K562 (cell line): ENCODE measurements around the gene RNF39. TPM values are rescaled to one million over a fixed set of nuclear protein-coding genes. Genes with fewer than 3 reads are reported as not detected.

Experiments used
- ATAC-seq: fragments of 200-7000 bp; cut with Tn5 transposase; 3 replicates; pipeline ENCODE4 v1.9.1; 2020; ENCODE audit warnings: moderate library complexity
- BruUV-seq: library from RNA; stranded (reverse); fragments of 400-500 nt; replicated peaks from 2 replicates; lab custom pipeline; 2021; lab: Mats Ljungman, UMichigan
- CTCF ChIA-PET: fragments of 300-600 bp; formaldehyde crosslinking; extraction: SDS; loops from one replicate; lab custom pipeline; 2021; ENCODE audit warnings: low intra/inter-chr PET ratio; lab: Yijun Ruan, JAX
- POLR2A ChIA-PET: fragments of 300-600, 350-650 bp; sonication (Branson Sonifier 250); formaldehyde crosslinking; extraction: SDS; loops from one replicate; lab custom pipeline; 2021; ENCODE audit warnings: antibody characterized with exemption, inconsistent platforms; lab: Yijun Ruan, JAX
- DNase-seq, 4 experiments: peaks; one replicate each; pipeline versions ENCODE4 v3.0.0 to v3.0.0-alpha.2; 2011 to 2018; ENCODE audit warnings: low spot score in 3 of 4, mixed read lengths in 3 of 4; ENCODE audit errors: extremely low read depth in 1 of 4
- FAIRE-seq: peaks from 2 replicates; lab custom pipeline; 2011; peaks lifted over from hg19 to GRCh38; lab: Jason Lieb, UNC
- H2AFZ ChIP-seq: 2 replicates; pipeline ENCODE4 v1.6.0; 2011; ENCODE audit warnings: low read depth, low read length, control low read depth, inconsistent platforms
- H3K27ac ChIP-seq: fragments of 200-600 bp; 3 replicates; pipeline ENCODE4 v1.8.0; 2011; ENCODE audit warnings: low read depth, mild to moderate bottlenecking, control low read depth, inconsistent platforms, low read length, moderate library complexity, mixed read lengths; ENCODE audit errors: extremely low read depth
- H3K27me3 ChIP-seq, 2 experiments: fragments of 300-600 bp in 1 of 2; 2 replicates in 1 of 2; 3 replicates in 1 of 2; pipeline versions ENCODE4 v1.6.0 to v1.8.0; 2011; ENCODE audit warnings: inconsistent platforms in 2 of 2, low read length in 2 of 2, mild to moderate bottlenecking in 1 of 2, mixed read lengths in 1 of 2, moderate library complexity in 1 of 2; ENCODE audit not compliant: control insufficient read depth in 2 of 2, insufficient read depth in 2 of 2
- H3K36me3 ChIP-seq: fragments of 300-600 bp; 3 replicates; pipeline ENCODE4 v1.8.0; 2011; ENCODE audit warnings: mild to moderate bottlenecking, low read length, inconsistent platforms; ENCODE audit not compliant: control insufficient read depth, insufficient read depth
- H3K4me1 ChIP-seq, 2 experiments: fragments of 200-600 bp in 1 of 2; replicated peaks in 1 of 2; 2 replicates in 1 of 2; 3 replicates in 1 of 2; pipeline versions ENCODE4 v1.5.1 to v1.8.0; 2011; ENCODE audit warnings: inconsistent platforms in 2 of 2, low read length in 2 of 2, mild to moderate bottlenecking in 1 of 2, mixed read lengths in 1 of 2, moderate library complexity in 1 of 2; ENCODE audit not compliant: control insufficient read depth in 2 of 2, insufficient read depth in 2 of 2
- H3K4me2 ChIP-seq: 2 replicates; pipeline ENCODE4 v1.6.1; 2011; ENCODE audit warnings: low read length, control low read depth, inconsistent platforms, mixed read lengths; ENCODE audit not compliant: insufficient read depth
- H3K4me3 ChIP-seq: fragments of 200-600 bp; sonication (generic), shearing (Covaris generic); 2 replicates; pipeline ENCODE4 v1.5.1; 2016; ENCODE audit warnings: control low read depth, inconsistent platforms
- H3K79me2 ChIP-seq: fragments of 200-600 bp; 3 replicates; pipeline ENCODE4 v1.8.0; 2011; ENCODE audit warnings: low read length, inconsistent platforms; ENCODE audit not compliant: control insufficient read depth, insufficient read depth
- H3K9ac ChIP-seq, 2 experiments: 2 replicates each; pipeline versions ENCODE4 v1.6.0 to v1.6.1; 2011; ENCODE audit warnings: low read depth in 2 of 2, low read length in 2 of 2, control low read depth in 1 of 2, inconsistent platforms in 1 of 2, mild to moderate bottlenecking in 1 of 2, mixed read lengths in 1 of 2; ENCODE audit not compliant: insufficient read depth in 1 of 2
- H3K9me1 ChIP-seq: one replicate; pipeline ENCODE4 v1.6.0; 2011; ENCODE audit warnings: inconsistent platforms, mild to moderate bottlenecking, low read length, moderate library complexity; ENCODE audit not compliant: control insufficient read depth, insufficient read depth
- H3K9me3 ChIP-seq: replicated peaks from 2 replicates; pipeline ENCODE4 v1.5.1; 2011; ENCODE audit warnings: low read depth, low read length, inconsistent platforms; ENCODE audit not compliant: control insufficient read depth, insufficient read depth
- H4K20me1 ChIP-seq: replicated peaks from 2 replicates; pipeline ENCODE4 v1.6.1; 2011; ENCODE audit warnings: low read length, inconsistent platforms, mixed read lengths; ENCODE audit not compliant: control insufficient read depth, insufficient read depth
- CEBPB ChIP-seq: fragments of 450-650 bp; IDR thresholded peaks from 2 replicates; pipeline ENCODE4 v1.6.1; 2016; ENCODE audit warnings: missing genetic modification characterization, missing compliant biosample characterization
- CEBPG ChIP-seq, 3 experiments: fragments of 200-800 bp in 1 of 3; sonication (Bioruptor generic) in 1 of 3; sonication (generic) in 1 of 3; formaldehyde crosslinking in 1 of 3; IDR thresholded peaks in 2 of 3; conservative IDR thresholded peaks in 1 of 3; 2 replicates each; pipeline versions ENCODE4 v1.6.1 to v1.8.0; 2016 to 2022; ENCODE audit warnings: missing compliant biosample characterization in 2 of 3, missing genetic modification characterization in 2 of 3, mild to moderate bottlenecking in 1 of 3, missing genetic modification reagents in 1 of 3
- ESRRA ChIP-seq: fragments of 450-650 bp; IDR thresholded peaks from 2 replicates; pipeline ENCODE4 v1.6.1; 2014; ENCODE audit warnings: low read depth, mild to moderate bottlenecking, moderate library complexity, borderline replicate concordance
- NBN ChIP-seq: fragments of 450-650 bp; IDR thresholded peaks from 2 replicates; pipeline ENCODE4 v1.6.1; 2016; ENCODE audit warnings: low read depth, mild to moderate bottlenecking
- NCOR1 ChIP-seq: fragments of 450-650 bp; IDR thresholded peaks from 2 replicates; pipeline ENCODE4 v1.6.1; 2016; ENCODE audit warnings: mild to moderate bottlenecking, moderate library complexity
- SREBF2 ChIP-seq: sonication (generic); formaldehyde crosslinking; IDR thresholded peaks from 2 replicates; pipeline ENCODE4 v1.4.0; 2020; ENCODE audit warnings: mild to moderate bottlenecking, missing genetic modification reagents
- ZNF77 ChIP-seq: fragments of 250-450 bp; sonication (Bioruptor Pico); IDR thresholded peaks from 2 replicates; pipeline ENCODE4 v1.5.0; 2020
- WGBS: fragments of 100-300 bp; shearing (Covaris generic); methylation state at CpG from one replicate; pipeline ENCODE4 v1.1.6; 2016; ENCODE audit warnings: low coverage, mixed read lengths; ENCODE audit not compliant: insufficient coverage; ENCODE audit errors: missing lambda C conversion rate; 5-methylcytosine and 5-hydroxymethylcytosine counted together
- in situ Hi-C: fragments of 300-500 bp; cut with MboI; formaldehyde crosslinking; loops from 4 replicates; pipeline ENCODE4 v1.15.0; 2018; ENCODE audit warnings: inconsistent platforms, mixed read lengths
- intact Hi-C: fragments of 100-400 bp; cut with micrococcal nuclease; formaldehyde crosslinking; loops from 2 replicates; pipeline ENCODE4 v1.14.2; 2022
- polyA plus RNA-seq, 8 experiments: library from polyadenylated mRNA; depleted of rRNA in 4 of 8; stranded (reverse) in 5 of 8; unstranded in 3 of 8; fragments of >200 nt; fragmentation: Nextera tagmentation in 2 of 8; fragmentation: Illumina TruSeq in 1 of 8; extraction: Ambion mirVana in 2 of 8; extraction: Trizol in 1 of 8; gene quantifications; 2 replicates each; pipeline versions ENCODE4 v1.2.1 to v1.2.3, GENCODE V29; 2011 to 2014; ENCODE audit warnings: inconsistent platforms in 1 of 8, missing spikeins in 1 of 8
- total RNA-seq, 7 experiments: library from RNA; depleted of rRNA in 6 of 7; stranded (reverse); fragments of >200 nt in 6 of 7; fragmentation: Illumina TruSeq in 2 of 7; extraction: Trizol in 2 of 7; gene quantifications; 2 replicates each; pipeline versions ENCODE4 v1.2.1 to v1.2.3, GENCODE V29; 2011 to 2021; ENCODE audit warnings: low replicate concordance in 1 of 7
- TF ChIP-seq, protein P1 (sequence below), 2 experiments: fragments of 450-650 bp in 1 of 2; IDR thresholded peaks; 2 replicates each; pipeline ENCODE4 v1.6.1; 2011 to 2017; ENCODE audit warnings: low read depth in 2 of 2, antibody characterized with exemption in 1 of 2, borderline replicate concordance in 1 of 2, low read length in 1 of 2, mild to moderate bottlenecking in 1 of 2, mixed read lengths in 1 of 2; ENCODE audit not compliant: control insufficient read depth in 1 of 2
- TF ChIP-seq, protein P2 (sequence below), 2 experiments: fragments of 450-650 bp in 1 of 2; sonication (generic) in 1 of 2; formaldehyde crosslinking in 1 of 2; IDR thresholded peaks in 1 of 2; conservative IDR thresholded peaks in 1 of 2; 2 replicates each; pipeline versions ENCODE4 v1.6.1 to v1.8.1; 2016 to 2023; ENCODE audit warnings: mild to moderate bottlenecking in 2 of 2, moderate library complexity in 2 of 2, inconsistent platforms in 1 of 2, missing genetic modification reagents in 1 of 2

Gene RNF39
- total and polyA plus RNA-seq, 9 of the 15 experiments (the other 6 are each of a cell fraction or from before 2014, with no cell fraction given): not detected

DNA sequence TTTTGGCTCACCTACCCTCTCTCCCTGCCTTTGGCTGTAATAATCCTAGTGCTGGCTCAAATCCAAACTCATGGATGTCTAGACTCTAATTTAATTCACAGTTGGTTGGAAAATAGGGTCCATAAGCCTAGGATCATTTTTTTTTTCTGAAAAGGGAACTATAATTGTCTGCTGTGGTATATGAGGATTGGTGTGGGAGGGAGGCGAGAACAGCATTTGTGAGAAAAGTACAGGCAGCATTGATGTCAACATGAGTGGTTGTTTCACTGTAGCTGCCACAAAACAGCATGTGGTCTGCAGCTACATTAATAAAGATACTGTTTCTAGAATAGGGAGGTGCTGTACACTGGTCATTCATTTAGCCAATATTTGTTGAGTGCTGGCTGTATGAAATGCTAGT, 33.1 kb downstream of the RNF39 start:
- FAIRE-seq (no peak), DNase-seq (no peak)
- CTCF ChIA-PET: no interaction called here
- H3K27ac ChIP-seq: no peak overlapping the region
- WGBS: 87% methylated on average over 1 of the region's 1 CpG
- in situ Hi-C loops: no loop called here
- no peak overlapping the region for H3K4me2 ChIP-seq
- no peaks in the 10 kb centered on the region for H4K20me1 ChIP-seq
- no peak overlapping the region for H3K9ac ChIP-seq
- no peaks in the 10 kb centered on the region for H3K9me1 ChIP-seq
- no peaks in the 10 kb centered on the region; the same call in 2 of the 3 replicates for H3K36me3 ChIP-seq
- no peak overlapping the region for H3K4me3 ChIP-seq
- no peaks in the 10 kb centered on the region for H3K9me3 ChIP-seq
- no TSS peak for BruUV-seq
- intact Hi-C loops: no loop called here
- H2AFZ ChIP-seq: no peak overlapping the region
- H3K79me2 ChIP-seq: no peaks in the 10 kb centered on the region
- TF ChIP-seq SREBF2 (CRISPR knock-in tag): no peak
- no peak for TF ChIP-seq NBN
- no peak for TF ChIP-seq NCOR1
- TF ChIP-seq, all 486 proteins: peak for 0
- POLR2A ChIA-PET: interaction anchor here (1.2 kb wide), 1 partner anchor 9 kb away, joined by 3 read pairs; no protein-coding TSS in a partner anchor
- no peak for ATAC-seq
- peaks cover 0 to 6% of the 10 kb centered on the region in 2 experiments; a peak in 1 of 5 replicates for H3K4me1 ChIP-seq
- no peaks in the 10 kb centered on the region for H3K27me3 ChIP-seq

DNA sequence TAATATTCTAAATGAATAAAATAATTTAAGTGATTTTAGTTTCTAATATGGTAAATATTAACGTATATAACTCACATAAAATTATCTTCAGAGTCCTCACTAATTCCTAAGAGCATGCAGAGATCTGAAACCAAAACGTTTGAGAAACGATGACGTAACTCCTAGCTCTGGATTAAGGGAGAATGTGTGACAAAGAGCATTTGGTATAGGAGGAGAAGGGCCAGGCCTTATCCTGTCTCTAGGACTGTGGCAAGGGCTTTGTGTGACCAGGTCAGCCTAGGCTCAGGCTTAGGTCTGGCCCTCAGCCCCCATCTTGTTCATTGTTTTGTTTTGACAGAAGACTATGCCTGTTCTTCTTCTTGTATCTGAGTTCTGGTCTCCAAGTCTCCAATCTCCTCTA, 33.7 kb downstream of the RNF39 start:
- Histone ChIP-seq H3K9me1 (no peaks in the 10 kb centered on the region), H3K9ac (no peak overlapping the region; a peak in 1 of 4 replicates), H2AFZ (no peak overlapping the region), H3K27ac (no peak overlapping the region), H3K4me2 (no peak overlapping the region), H3K79me2 (no peaks in the 10 kb centered on the region), H3K36me3 (no peaks in the 10 kb centered on the region; the same call in 2 of the 3 replicates), H3K4me3 (no peak overlapping the region), H4K20me1 (no peaks in the 10 kb centered on the region), H3K9me3 (no peaks in the 10 kb centered on the region), H3K27me3 (no peaks in the 10 kb centered on the region), H3K4me1 (no peaks in the 10 kb centered on the region; a peak in 1 of 5 replicates)
- POLR2A ChIA-PET: interaction anchor here (1.2 kb wide), 1 partner anchor 10 kb away, joined by 3 read pairs; no protein-coding TSS in a partner anchor
- 63% methylated on average over 4 of the region's 4 CpGs for WGBS
- in situ Hi-C loops: no loop called here
- intact Hi-C loops: no loop called here
- no peak for FAIRE-seq
- BruUV-seq: no TSS peak
- ATAC-seq: peak; percentile 59
- DNase-seq: no peak
- CTCF ChIA-PET: no interaction called here
- TF ChIP-seq CEBPB (tag): peak; percentile 45; the same call in 1 of the 2 replicates
- TF ChIP-seq, protein P1, sequence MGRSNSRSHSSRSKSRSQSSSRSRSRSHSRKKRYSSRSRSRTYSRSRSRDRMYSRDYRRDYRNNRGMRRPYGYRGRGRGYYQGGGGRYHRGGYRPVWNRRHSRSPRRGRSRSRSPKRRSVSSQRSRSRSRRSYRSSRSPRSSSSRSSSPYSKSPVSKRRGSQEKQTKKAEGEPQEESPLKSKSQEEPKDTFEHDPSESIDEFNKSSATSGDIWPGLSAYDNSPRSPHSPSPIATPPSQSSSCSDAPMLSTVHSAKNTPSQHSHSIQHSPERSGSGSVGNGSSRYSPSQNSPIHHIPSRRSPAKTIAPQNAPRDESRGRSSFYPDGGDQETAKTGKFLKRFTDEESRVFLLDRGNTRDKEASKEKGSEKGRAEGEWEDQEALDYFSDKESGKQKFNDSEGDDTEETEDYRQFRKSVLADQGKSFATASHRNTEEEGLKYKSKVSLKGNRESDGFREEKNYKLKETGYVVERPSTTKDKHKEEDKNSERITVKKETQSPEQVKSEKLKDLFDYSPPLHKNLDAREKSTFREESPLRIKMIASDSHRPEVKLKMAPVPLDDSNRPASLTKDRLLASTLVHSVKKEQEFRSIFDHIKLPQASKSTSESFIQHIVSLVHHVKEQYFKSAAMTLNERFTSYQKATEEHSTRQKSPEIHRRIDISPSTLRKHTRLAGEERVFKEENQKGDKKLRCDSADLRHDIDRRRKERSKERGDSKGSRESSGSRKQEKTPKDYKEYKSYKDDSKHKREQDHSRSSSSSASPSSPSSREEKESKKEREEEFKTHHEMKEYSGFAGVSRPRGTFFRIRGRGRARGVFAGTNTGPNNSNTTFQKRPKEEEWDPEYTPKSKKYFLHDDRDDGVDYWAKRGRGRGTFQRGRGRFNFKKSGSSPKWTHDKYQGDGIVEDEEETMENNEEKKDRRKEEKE (IDR thresholded peaks at IDR 0.05; ENCODE audit: borderline replicate concordance in 1 of 2, control insufficient read depth in 1 of 2, low read depth in 2 of 2, low read length in 1 of 2): no peak
- TF ChIP-seq CEBPG (CRISPR knock-in tag; IDR thresholded peaks at IDR 0.05): no peak
- TF ChIP-seq CEBPG (tag; conservative IDR thresholded peaks at IDR 0.05 in 1 of 2, IDR thresholded peaks at IDR 0.05 in 1 of 2): 0 out of 4 replicates have a peak, but pooled peaks of 1 of the 2 experiments have one; percentile 35
- TF ChIP-seq, protein P2, sequence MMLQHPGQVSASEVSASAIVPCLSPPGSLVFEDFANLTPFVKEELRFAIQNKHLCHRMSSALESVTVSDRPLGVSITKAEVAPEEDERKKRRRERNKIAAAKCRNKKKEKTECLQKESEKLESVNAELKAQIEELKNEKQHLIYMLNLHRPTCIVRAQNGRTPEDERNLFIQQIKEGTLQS (IDR thresholded peaks at IDR 0.05): peak; percentile 59
- TF ChIP-seq, protein P2 (CRISPR knock-in tag; conservative IDR thresholded peaks at IDR 0.05): no peak
- no peak for TF ChIP-seq ESRRA
- TF ChIP-seq ZNF77 (CRISPR knock-in tag): no peak
